ENCODE measurements around the gene HEXIM2.

HEXIM2 gene

GRCh38 chr17:45171338-45172231, 9.9 kb downstream of the HEXIM2 start:
- DNase-seq, result peak; percentile 71 to 89 (median 83)

- DNase-seq, result no peak
Observed at GRCh38 chr17:45172232-45172540, 10.5 kb downstream of the HEXIM2 start.

GRCh38 chr17:45172541-45173286, 11.0 kb downstream of the HEXIM2 start:
- DNase-seq, result peak; percentile 42 to 52 (median 42)

GRCh38 chr17:45175759-45176115, 14.1 kb downstream of the HEXIM2 start:
- DNase-seq, result no peak

DNA sequence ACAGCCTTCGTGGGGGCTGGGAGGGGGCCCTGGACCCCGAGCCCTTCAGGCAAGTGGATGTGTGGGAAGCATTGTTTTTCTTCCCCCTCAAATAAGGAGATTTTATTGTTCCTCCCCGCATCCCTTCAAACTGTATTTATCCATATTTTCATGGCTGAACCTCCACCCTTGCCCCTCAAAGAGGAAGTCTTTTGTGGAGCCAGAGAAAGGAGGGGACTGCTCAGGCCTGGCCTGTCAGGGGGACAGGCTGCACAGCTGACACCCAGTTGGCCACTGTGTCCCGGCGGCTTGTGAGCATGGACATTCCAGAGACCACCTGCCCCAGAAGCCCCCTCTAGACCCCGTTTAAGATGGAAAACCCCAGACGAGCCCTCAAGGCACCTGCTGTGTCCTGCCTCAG, 15.9 kb downstream of the HEXIM2 start:
- DNase-seq, result no peak

- no peak for DNase-seq
Observed at GRCh38 chr17:45184144-45184543, 22.5 kb downstream of the HEXIM2 start.

- DNase-seq, result no peak
Observed at GRCh38 chr17:45186801-45187354, 25.2 kb downstream of the HEXIM2 start.

DNA sequence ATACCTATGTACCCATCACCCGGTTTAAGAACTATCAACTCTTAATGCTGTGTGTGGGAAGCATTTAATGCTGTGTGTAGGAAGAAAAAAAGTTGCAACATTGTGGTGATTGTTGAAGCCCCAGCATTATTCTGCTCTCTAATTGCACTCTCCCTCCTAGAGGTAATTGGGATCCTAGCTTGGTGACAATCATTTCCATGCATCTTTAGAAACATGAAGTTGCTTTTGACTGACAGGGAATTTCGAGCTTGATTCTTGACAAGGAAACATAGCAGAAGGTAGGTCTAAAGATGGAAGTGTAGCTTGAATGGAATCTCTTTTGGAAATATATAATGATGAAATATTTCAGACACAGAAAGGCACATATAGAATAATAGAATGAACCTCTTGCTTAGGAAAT, 27.3 kb downstream of the HEXIM2 start:
- DNase-seq, result no peak

- no peak for DNase-seq
Observed at GRCh38 chr17:45190503-45191255, 29.0 kb downstream of the HEXIM2 start.

DNA sequence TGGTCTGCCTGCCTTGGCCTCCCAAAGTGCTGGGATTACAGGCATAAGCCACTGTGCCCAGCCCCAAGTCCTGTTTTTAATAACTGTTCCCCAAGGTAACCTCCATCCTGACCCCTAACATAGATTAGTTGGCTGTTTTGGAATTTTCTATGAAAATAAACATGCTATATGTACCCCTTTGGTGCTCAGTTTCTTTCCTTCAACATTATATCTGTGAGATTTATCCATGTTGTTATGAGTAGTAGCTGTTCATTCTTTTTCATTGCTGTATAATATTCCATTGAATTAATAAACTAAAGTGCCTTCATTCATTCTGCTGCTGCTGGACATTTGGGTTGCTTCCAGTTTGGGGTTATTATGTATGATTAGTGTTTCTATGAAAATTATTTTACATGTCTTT, 33.7 kb downstream of the HEXIM2 start:
- DNase-seq, result no peak

DNA sequence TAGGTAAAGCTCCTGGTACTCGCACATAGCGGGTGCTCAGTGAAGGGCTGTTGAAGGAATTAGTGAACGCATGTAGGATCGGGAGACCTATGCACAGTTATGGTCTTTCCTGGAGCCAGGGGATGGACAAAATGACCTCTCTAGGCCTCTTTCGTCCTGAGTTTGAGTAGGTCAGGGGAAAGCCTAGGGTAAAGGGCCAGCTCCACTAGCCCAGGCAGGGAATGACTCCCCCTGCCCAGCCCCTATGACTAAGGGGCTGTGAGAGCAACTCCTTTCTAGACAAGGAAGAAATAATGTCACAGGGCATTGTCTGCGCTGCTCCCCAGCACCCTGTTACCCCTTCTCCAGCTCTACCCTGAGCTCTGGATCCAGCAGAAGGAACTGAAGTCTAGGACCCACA, 35.4 kb downstream of the HEXIM2 start:
- DNase-seq, result no peak

DNA sequence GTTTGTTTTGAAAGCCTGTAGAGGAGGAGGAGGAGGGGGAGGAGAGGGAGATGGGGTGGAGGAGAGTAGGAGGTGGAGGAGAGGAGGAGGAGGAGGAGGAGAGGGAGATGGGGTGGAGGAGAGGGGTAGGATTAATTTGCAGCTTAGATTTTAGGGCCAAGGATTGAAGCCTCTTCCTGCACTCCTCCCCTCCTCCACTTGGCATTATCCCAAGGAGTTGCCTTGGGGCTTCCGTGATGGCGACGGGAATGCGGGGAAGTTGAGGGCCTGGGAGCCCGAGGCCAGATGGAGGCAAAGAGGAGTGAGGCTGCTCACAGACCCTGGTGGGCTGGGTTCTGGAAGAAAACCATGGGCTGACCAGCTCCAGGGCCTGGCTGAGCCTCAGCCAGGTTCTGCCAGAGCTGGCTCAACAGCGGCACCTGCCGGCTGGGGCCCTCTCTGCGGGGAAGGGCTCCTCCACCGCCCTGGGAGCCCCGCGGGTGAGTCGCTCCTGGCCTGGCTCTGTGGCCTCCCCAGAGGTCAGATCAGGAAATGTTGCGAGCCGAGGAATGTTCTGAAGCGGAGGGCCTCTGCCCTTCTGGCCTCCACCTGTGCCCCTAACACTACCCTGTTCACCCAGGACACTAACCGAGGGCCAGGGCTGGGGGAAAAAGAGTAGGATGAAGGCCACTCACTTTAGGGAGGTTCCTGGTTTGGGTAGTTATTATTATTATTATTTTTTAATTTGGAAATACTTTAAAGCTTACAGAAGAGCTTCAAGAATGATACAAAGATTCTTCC, 36.1 kb downstream of the HEXIM2 start:
- DNase-seq, result peak; percentile 95 to 97 (median 97)

GRCh38 chr17:45200701-45201100, 39.0 kb downstream of the HEXIM2 start:
- peak; percentile 36 to 46 (median 46) for DNase-seq

DNA sequence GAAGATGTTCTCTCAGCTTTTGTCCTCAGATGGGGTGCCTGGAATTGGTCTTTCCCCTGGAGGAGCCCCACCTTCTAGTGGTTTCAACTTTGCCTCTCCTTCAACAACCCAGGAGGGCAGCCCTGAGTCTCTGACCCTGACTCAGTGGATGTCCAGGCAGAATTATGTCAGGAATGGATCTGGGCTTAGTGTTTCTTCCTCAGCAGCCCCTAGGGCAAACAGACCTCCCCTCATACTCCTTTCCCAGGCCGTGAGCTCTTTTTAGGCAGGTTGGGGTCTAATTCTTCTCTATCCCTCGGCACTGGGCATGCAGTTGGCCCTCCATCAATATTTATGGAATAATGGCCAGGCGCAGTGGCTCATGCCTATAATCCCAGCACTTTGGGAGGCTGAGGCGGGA, 39.8 kb downstream of the HEXIM2 start:
- DNase-seq, result no peak

DNA sequence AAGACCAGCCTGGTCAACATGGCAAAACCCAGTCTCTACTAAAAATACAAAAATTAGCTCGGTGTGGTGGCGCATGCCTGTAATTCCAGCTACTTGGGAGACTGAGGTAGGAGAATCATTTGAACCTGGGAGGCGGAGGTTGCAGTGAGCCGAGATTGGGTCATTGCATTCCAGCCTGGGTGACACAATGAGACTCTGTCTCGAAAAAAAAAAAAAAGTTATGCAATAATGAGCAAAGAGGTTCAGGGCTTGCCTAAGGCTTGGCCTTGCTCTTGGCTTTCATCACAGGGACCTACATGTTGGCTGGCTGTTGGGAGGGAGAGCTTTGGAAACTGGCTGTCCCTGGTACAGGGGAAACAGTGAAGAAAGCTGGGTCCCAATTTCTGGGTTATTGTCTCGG, 40.2 kb downstream of the HEXIM2 start:
- DNase-seq, result peak; percentile 77 to 85 (median 82)

GRCh38 chr17:45218895-45219661, 57.4 kb downstream of the HEXIM2 start:
- peak; percentile 85 to 89 (median 89) for DNase-seq
